HCT116 (cell line): ENCODE measurements around the gene CINP. TPM values are rescaled to one million over a fixed set of nuclear protein-coding genes. Genes with fewer than 3 reads are reported as not detected.
"Not testable (repeated sequence)": the region's sequence is repeated elsewhere in the genome, so short reads cannot be mapped to it uniquely, and the experiment has no call there.

ENCODE experiments used
- ATAC-seq: fragments of 200-7000 bp; cut with Tn5 transposase; 2 replicates; pipeline ENCODE4 v1.9.1; 2020; ENCODE audit warnings: mild to moderate bottlenecking, moderate library complexity
- BruUV-seq: library from RNA; stranded (reverse); fragments of 400-500 nt; replicated peaks from 2 replicates; lab custom pipeline; 2021; lab: Mats Ljungman, UMichigan
- CTCF ChIA-PET: fragments of 300-600 bp; sonication (Branson Sonifier 250); formaldehyde crosslinking; loops from one replicate; lab custom pipeline; 2021; ENCODE audit warnings: antibody characterized with exemption; lab: Charles Lee
- POLR2A ChIA-PET: fragments of 300-600, 350-600 bp; sonication (Branson Sonifier 250); formaldehyde crosslinking; loops from one replicate; lab custom pipeline; 2021; ENCODE audit warnings: antibody characterized with exemption; lab: Charles Lee
- RAD21 ChIA-PET, 2 experiments: fragments of 300-600 bp; sonication (Branson Sonifier 250); formaldehyde crosslinking; loops; one replicate each; lab custom pipeline; 2023; ENCODE audit warnings: low total read pairs in 2 of 2; ENCODE audit not compliant: uncharacterized antibody in 2 of 2, unreplicated experiment in 2 of 2, low non-redundant PET in 1 of 2; lab: Charles Lee
- DNase-seq: peaks from one replicate; pipeline ENCODE4 v3.0.0-alpha.2; 2010; ENCODE audit warnings: low read depth, low spot score
- H2AFZ ChIP-seq: fragments of 200-600 bp; shearing (Covaris generic), sonication (generic); 2 replicates; pipeline ENCODE4 v1.6.1; 2017; ENCODE audit warnings: low read depth, mixed run types, mixed read lengths, antibody characterized with exemption, low read length; ENCODE audit not compliant: poor library complexity, severe bottlenecking
- H3K27ac ChIP-seq: 2 replicates; pipeline ENCODE4 v1.5.1; 2012; ENCODE audit warnings: low read depth, low read length
- H3K27me3 ChIP-seq: fragments of 200-600 bp; sonication (generic); 2 replicates; pipeline ENCODE4 v1.6.1; 2016; ENCODE audit warnings: mixed run types, low read length, mixed read lengths; ENCODE audit not compliant: insufficient read depth
- H3K36me3 ChIP-seq, 2 experiments: fragments of 200-500 bp in 1 of 2; fragments of 200-600 bp in 1 of 2; sonication (Bioruptor generic) in 1 of 2; sonication (generic) in 1 of 2; 2 replicates each; pipeline versions ENCODE4 v1.5.1 to v1.6.1; 2014 to 2016; ENCODE audit warnings: low read length in 2 of 2, inconsistent platforms in 1 of 2, mixed read lengths in 1 of 2, mixed run types in 1 of 2; ENCODE audit not compliant: insufficient read depth in 2 of 2, control insufficient read depth in 1 of 2
- H3K4me1 ChIP-seq, 2 experiments: fragments of 200-600 bp in 1 of 2; sonication (generic) in 1 of 2; 2 replicates each; pipeline versions ENCODE4 v1.5.1 to v1.6.1; 2012 to 2017; ENCODE audit warnings: low read length in 2 of 2, inconsistent platforms in 1 of 2, mild to moderate bottlenecking in 1 of 2, mixed read lengths in 1 of 2, mixed run types in 1 of 2, moderate library complexity in 1 of 2; ENCODE audit not compliant: insufficient read depth in 2 of 2, control insufficient read depth in 1 of 2
- H3K4me2 ChIP-seq: fragments of 200-600 bp; sonication (generic); 2 replicates; pipeline ENCODE4 v1.6.1; 2017; ENCODE audit warnings: mixed run types, low read length, mixed read lengths
- H3K4me3 ChIP-seq, 2 experiments: fragments of 200-600 bp in 1 of 2; sonication (generic) in 1 of 2; replicated peaks in 1 of 2; 2 replicates each; pipeline ENCODE4 v1.5.1; 2011 to 2016; ENCODE audit warnings: low read length in 2 of 2, control low read depth in 1 of 2, low read depth in 1 of 2, mild to moderate bottlenecking in 1 of 2, mixed read lengths in 1 of 2, mixed run types in 1 of 2
- H3K79me2 ChIP-seq: fragments of 200-600 bp; sonication (generic); 2 replicates; pipeline ENCODE4 v1.6.1; 2017; ENCODE audit warnings: mild to moderate bottlenecking, mixed run types, low read length, moderate library complexity, mixed read lengths; ENCODE audit not compliant: insufficient read depth
- H3K9ac ChIP-seq: fragments of 200-600 bp; sonication (generic); 2 replicates; pipeline ENCODE4 v1.6.1; 2016; ENCODE audit warnings: low read length, mixed read lengths
- H3K9me2 ChIP-seq: fragments of 200-600 bp; sonication (generic), shearing (Covaris generic); 2 replicates; pipeline ENCODE4 v1.6.1; 2017; ENCODE audit warnings: mixed run types, mild to moderate bottlenecking, moderate library complexity; ENCODE audit not compliant: insufficient read depth
- H3K9me3 ChIP-seq, 2 experiments: fragments of 200-500 bp in 1 of 2; fragments of 200-600 bp in 1 of 2; sonication (Bioruptor generic) in 1 of 2; sonication (generic) in 1 of 2; 2 replicates each; pipeline ENCODE4 v1.6.1; 2014 to 2017; ENCODE audit warnings: low read length in 2 of 2, mixed read lengths in 2 of 2, inconsistent platforms in 1 of 2, low read depth in 1 of 2, mild to moderate bottlenecking in 1 of 2, mixed run types in 1 of 2, moderate library complexity in 1 of 2; ENCODE audit not compliant: control insufficient read depth in 1 of 2, insufficient read depth in 1 of 2
- H4K20me1 ChIP-seq: fragments of 200-600 bp; sonication (generic), shearing (Covaris generic); 2 replicates; pipeline ENCODE4 v1.6.1; 2017; ENCODE audit warnings: mixed run types, mild to moderate bottlenecking, moderate library complexity; ENCODE audit not compliant: insufficient read depth
- CBX3 ChIP-seq: IDR thresholded peaks from 2 replicates; pipeline ENCODE4 v1.6.1; 2012; ENCODE audit warnings: low read depth
- ELF1 ChIP-seq: IDR thresholded peaks from 2 replicates; pipeline ENCODE4 v1.6.1; 2012; ENCODE audit warnings: low read depth, borderline replicate concordance
- EZH2phosphoT487 ChIP-seq: fragments of 200-600 bp; IDR thresholded peaks from 2 replicates; pipeline ENCODE4 v1.6.1; 2018; ENCODE audit warnings: antibody characterized with exemption, borderline replicate concordance
- JUND ChIP-seq: IDR thresholded peaks from 2 replicates; pipeline ENCODE4 v1.6.1; 2012
- POLR2A ChIP-seq: IDR thresholded peaks from 2 replicates; pipeline ENCODE4 v1.7.0; 2011; ENCODE audit warnings: borderline replicate concordance; ENCODE audit not compliant: insufficient read depth, insufficient read length; ENCODE audit errors: extremely low read depth
- POLR2AphosphoS5 ChIP-seq: IDR thresholded peaks from 2 replicates; pipeline ENCODE4 v1.6.1; 2011; ENCODE audit warnings: mild to moderate bottlenecking, low read depth, low read length, moderate library complexity
- RAD21 ChIP-seq: IDR thresholded peaks from 2 replicates; pipeline ENCODE4 v1.6.1; 2012; ENCODE audit warnings: low read depth, mild to moderate bottlenecking
- SP1 ChIP-seq: IDR thresholded peaks from 2 replicates; pipeline ENCODE4 v1.6.1; 2012; ENCODE audit warnings: low read depth
- YY1 ChIP-seq: IDR thresholded peaks from 2 replicates; pipeline ENCODE4 v1.6.1; 2011; ENCODE audit warnings: low read length, low read depth, moderate library complexity, mild to moderate bottlenecking; ENCODE audit not compliant: insufficient replicate concordance; ENCODE audit errors: extremely low read depth
- ZFX ChIP-seq: fragments of 450-650 bp; IDR thresholded peaks from 2 replicates; pipeline ENCODE4 v1.6.1; 2017
- intact Hi-C: fragments of 100-400 bp; cut with micrococcal nuclease; formaldehyde crosslinking; loops from 2 replicates; pipeline ENCODE4 v1.10.0; 2022
- total RNA-seq: library from RNA; stranded (reverse); gene quantifications from one replicate; pipeline ENCODE4 v1.2.1, GENCODE V29; 2021; ENCODE audit not compliant: unreplicated experiment
- TF ChIP-seq, protein P1 (sequence below): IDR thresholded peaks from 2 replicates; pipeline ENCODE4 v1.6.1; 2011; ENCODE audit warnings: mild to moderate bottlenecking, low read length, moderate library complexity; ENCODE audit not compliant: insufficient replicate concordance; ENCODE audit errors: extremely low read depth

CINP gene
- total RNA-seq, 1 experiment from 2014 or later, result 49.1 TPM

DNA sequence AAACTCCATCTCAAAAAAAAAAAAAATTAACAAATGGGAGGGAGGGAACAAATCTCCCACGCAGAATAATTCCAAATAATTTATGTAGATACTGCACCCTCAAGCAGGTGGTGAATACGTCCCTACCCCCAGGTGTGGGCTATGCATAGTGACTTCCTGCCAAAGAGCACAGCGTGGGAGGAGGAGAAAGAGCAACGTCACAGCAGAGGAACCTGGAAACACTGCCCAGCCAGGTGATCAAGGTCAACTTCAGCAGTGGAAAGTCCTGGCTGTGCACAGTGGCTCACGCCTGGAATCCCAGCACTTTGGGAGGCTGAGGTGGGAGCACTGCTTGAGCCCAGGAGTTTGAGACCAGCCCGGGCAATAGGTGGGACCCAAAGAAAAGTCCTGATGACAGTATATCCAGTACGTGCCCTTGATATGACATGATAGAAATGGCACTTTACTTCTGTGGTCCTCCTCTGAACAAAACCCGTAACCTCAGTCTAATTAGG lies 9.5 kb downstream of the CINP start (continued):
- TF ChIP-seq, protein P1, sequence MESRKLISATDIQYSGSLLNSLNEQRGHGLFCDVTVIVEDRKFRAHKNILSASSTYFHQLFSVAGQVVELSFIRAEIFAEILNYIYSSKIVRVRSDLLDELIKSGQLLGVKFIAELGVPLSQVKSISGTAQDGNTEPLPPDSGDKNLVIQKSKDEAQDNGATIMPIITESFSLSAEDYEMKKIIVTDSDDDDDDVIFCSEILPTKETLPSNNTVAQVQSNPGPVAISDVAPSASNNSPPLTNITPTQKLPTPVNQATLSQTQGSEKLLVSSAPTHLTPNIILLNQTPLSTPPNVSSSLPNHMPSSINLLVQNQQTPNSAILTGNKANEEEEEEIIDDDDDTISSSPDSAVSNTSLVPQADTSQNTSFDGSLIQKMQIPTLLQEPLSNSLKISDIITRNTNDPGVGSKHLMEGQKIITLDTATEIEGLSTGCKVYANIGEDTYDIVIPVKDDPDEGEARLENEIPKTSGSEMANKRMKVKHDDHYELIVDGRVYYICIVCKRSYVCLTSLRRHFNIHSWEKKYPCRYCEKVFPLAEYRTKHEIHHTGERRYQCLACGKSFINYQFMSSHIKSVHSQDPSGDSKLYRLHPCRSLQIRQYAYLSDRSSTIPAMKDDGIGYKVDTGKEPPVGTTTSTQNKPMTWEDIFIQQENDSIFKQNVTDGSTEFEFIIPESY, result no peak
- TF ChIP-seq YY1, result no peak
- no peak for TF ChIP-seq EZH2phosphoT487
- no peak for TF ChIP-seq RAD21
- no peak for TF ChIP-seq ELF1
- TF ChIP-seq POLR2A, result no peak
- no peak for TF ChIP-seq CBX3

DNA sequence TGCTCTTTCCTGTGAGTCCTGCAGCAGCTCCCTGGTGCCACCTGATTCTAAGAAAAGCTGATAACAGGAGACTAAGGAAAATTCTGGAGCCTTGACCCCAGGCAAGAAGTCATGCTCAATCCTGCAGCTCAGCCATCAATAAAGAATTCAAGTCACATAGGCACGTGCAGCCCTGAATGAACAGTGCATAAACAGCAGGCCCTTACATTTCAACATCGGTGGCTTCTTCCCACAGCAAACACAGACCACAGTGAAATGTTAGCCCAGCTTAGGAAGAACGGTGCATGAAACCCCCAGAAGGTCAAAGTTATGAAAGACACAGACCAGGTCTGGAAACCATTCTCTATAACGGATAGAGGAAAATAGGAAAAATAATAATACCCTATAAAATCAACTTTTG lies 10.5 kb downstream of the CINP start:
- no peak overlapping the region for H3K4me2 ChIP-seq
- intact Hi-C loops, result no loop called here
- CTCF ChIA-PET, result no interaction called here

DNA sequence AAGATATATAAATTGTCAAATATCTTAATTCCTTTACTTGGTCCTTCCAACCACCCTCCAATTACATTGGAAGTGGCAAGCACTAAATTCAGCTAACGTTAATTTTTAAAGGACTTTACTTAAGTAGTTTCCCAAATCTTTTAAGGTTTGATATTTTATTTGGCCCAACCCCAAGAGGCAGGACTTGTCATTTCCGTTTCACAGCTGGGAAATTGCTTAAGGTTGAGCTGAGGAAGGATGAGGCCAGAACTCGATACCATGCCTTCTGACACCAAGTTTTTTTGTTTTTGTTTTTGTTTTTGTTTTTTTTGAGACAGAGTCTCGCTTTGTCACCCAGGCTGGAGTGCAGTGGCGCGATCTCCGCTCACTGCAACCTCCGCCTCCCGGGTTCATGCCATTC lies 11.1 kb downstream of the CINP start:
- H3K4me3 ChIP-seq, H4K20me1 ChIP-seq, H3K9me2 ChIP-seq, DNase-seq, BruUV-seq, intact Hi-C loops, H3K4me2 ChIP-seq, POLR2A ChIA-PET, H3K27ac ChIP-seq, H3K9me3 ChIP-seq, ATAC-seq, H3K4me1 ChIP-seq, CTCF ChIA-PET, H3K27me3 ChIP-seq, H3K79me2 ChIP-seq, H2AFZ ChIP-seq, H3K9ac ChIP-seq: not testable (repeated sequence)
- H3K36me3 ChIP-seq, result peaks cover 11 to 28% of the 10 kb centered on the region in 2 experiments; a peak in 3 of 4 replicates
- RAD21 ChIA-PET, result interaction anchor here in 1 of 2 experiments (0.6 kb wide), 1 partner anchor 1980 kb away, joined by 5 read pairs; no protein-coding TSS in a partner anchor

More for the DNA sequence above, 10.5 kb downstream of the CINP start:
- no TSS peak for BruUV-seq
- DNase-seq (no peak), ATAC-seq (no peak)
- no peak overlapping the region for H3K27ac ChIP-seq
- RAD21 ChIA-PET, result interaction anchor here in 1 of 2 experiments (0.6 kb wide), 1 partner anchor 1981 kb away, joined by 5 read pairs; no protein-coding TSS in a partner anchor
- H3K79me2 ChIP-seq, result no peaks in the 10 kb centered on the region
- POLR2A ChIA-PET, result no interaction called here
- no peaks in the 10 kb centered on the region for H3K9me3 ChIP-seq
- no peak overlapping the region for H3K9ac ChIP-seq
- H3K4me1 ChIP-seq, result no peaks in the 10 kb centered on the region
- no peaks in the 10 kb centered on the region for H4K20me1 ChIP-seq
- H3K4me3 ChIP-seq, result no peak overlapping the region
- H2AFZ ChIP-seq, result no peak overlapping the region
- H3K27me3 ChIP-seq, result no peaks in the 10 kb centered on the region
- TF ChIP-seq POLR2AphosphoS5 (no peak), ZFX (no peak), YY1 (no peak), SP1 (no peak), JUND (no peak)
- TF ChIP-seq, all 23 proteins: peak for 0
- H3K9me2 ChIP-seq, result no peaks in the 10 kb centered on the region
- H3K36me3 ChIP-seq, result peaks cover 11 to 28% of the 10 kb centered on the region in 2 experiments; a peak in 3 of 4 replicates
